HG02973 (cell line): ENCODE measurements around the gene LDHD.
A peak's percentile ranks its signal among the peaks of the same experiment; 100 is the strongest.

Experiments used
- ATAC-seq: cut with Tn5 transposase; IDR thresholded peaks from one replicate; pipeline ENCODE4 v1.9.1; 2021; ENCODE audit warnings: moderate library complexity; ENCODE audit not compliant: unreplicated experiment

Gene LDHD

GRCh38 chr16:75083813-75084212, 32.8 kb downstream of the LDHD start:
- ATAC-seq = no peak

GRCh38 chr16:75081179-75081859, 35.3 kb downstream of the LDHD start:
- ATAC-seq = no peak

GRCh38 chr16:75080205-75081029, 36.2 kb downstream of the LDHD start:
- no peak for ATAC-seq

- no peak for ATAC-seq
These were observed 37.1 kb downstream of the LDHD start for GRCh38 chr16:75079346-75079926.

- no peak for ATAC-seq
These were observed 37.7 kb downstream of the LDHD start for GRCh38 chr16:75078886-75079285.

- peak; percentile 9 for ATAC-seq
These were observed 40.8 kb downstream of the LDHD start for GRCh38 chr16:75075688-75076268.

GRCh38 chr16:75074920-75075687, 41.5 kb downstream of the LDHD start:
- ATAC-seq = peak; percentile 93

GRCh38 chr16:75074304-75074793, 42.2 kb downstream of the LDHD start:
- no peak for ATAC-seq

- ATAC-seq = no peak
These were observed 42.9 kb downstream of the LDHD start for GRCh38 chr16:75073545-75074303.

GRCh38 chr16:75072239-75072947, 44.2 kb downstream of the LDHD start:
- ATAC-seq = no peak

GRCh38 chr16:75071621-75072020, 45.0 kb downstream of the LDHD start:
- no peak for ATAC-seq

- no peak for ATAC-seq
These were observed 46.4 kb downstream of the LDHD start for GRCh38 chr16:75070012-75070841.

GRCh38 chr16:75068085-75069031, 48.2 kb downstream of the LDHD start:
- no peak for ATAC-seq

GRCh38 chr16:75066861-75067447, 49.6 kb downstream of the LDHD start:
- ATAC-seq = no peak

- ATAC-seq = no peak
These were observed 50.9 kb downstream of the LDHD start for GRCh38 chr16:75065521-75066149.

GRCh38 chr16:75065149-75065505, 51.5 kb downstream of the LDHD start:
- no peak for ATAC-seq
